Lung (tissue), 12 donors: Measurements from ENCODE around the gene NUBPL. TPM values are rescaled to one million over a fixed set of nuclear protein-coding genes. Genes with fewer than 3 reads are reported as not detected.

ENCODE experiments used
- ATAC-seq: fragments of 200-7000 bp; cut with Tn5 transposase; one replicate; pipeline ENCODE4 v1.9.1; 2020; ENCODE audit warnings: moderate number of reproducible peaks; ENCODE audit not compliant: insufficient read depth, low FRiP score
- DNase-seq, 3 donors: peaks; one replicate each; pipeline ENCODE4 v3.0.0-alpha.2; 2013 to 2017
- H3K27ac ChIP-seq, 2 donors: one replicate each; pipeline ENCODE4 v1.5.1; 2013; ENCODE audit warnings: mild to moderate bottlenecking in 2 of 2, moderate library complexity in 2 of 2, control low read depth in 1 of 2, inconsistent platforms in 1 of 2, low read depth in 1 of 2, low read length in 1 of 2
- H3K27me3 ChIP-seq, 3 donors: one replicate each; pipeline ENCODE4 v1.5.1; 2013; ENCODE audit warnings: low read length in 2 of 3; ENCODE audit not compliant: control insufficient read depth in 3 of 3, insufficient read depth in 3 of 3
- H3K36me3 ChIP-seq, 4 donors: one replicate each; pipeline ENCODE4 v1.5.1; 2013; ENCODE audit warnings: low read length in 4 of 4, mild to moderate bottlenecking in 1 of 4, moderate library complexity in 1 of 4; ENCODE audit not compliant: control insufficient read depth in 4 of 4, insufficient read depth in 4 of 4
- H3K4me1 ChIP-seq, 5 donors: one replicate each; pipeline ENCODE4 v1.5.1; 2013; ENCODE audit warnings: low read length in 5 of 5, mild to moderate bottlenecking in 2 of 5, moderate library complexity in 1 of 5; ENCODE audit not compliant: control insufficient read depth in 5 of 5, insufficient read depth in 5 of 5
- H3K4me3 ChIP-seq: one replicate; pipeline ENCODE4 v1.5.1; 2013; ENCODE audit warnings: mild to moderate bottlenecking, control low read depth, moderate library complexity
- H3K9ac ChIP-seq, 2 donors: one replicate each; pipeline ENCODE4 v1.5.1; 2013; ENCODE audit warnings: low read length in 2 of 2, control low read depth in 1 of 2; ENCODE audit not compliant: insufficient read depth in 1 of 2
- H3K9me3 ChIP-seq, 4 donors: one replicate each; pipeline ENCODE4 v1.5.1; 2013; ENCODE audit warnings: low read length in 3 of 4, mild to moderate bottlenecking in 1 of 4, moderate library complexity in 1 of 4; ENCODE audit not compliant: control insufficient read depth in 4 of 4, insufficient read depth in 3 of 4
- WGBS, 2 donors: extraction: QIAGEN DNeasy Blood & Tissue Kit; methylation state at CpG; one replicate each; pipeline ENCODE4 v1.1.7; 2013; 5-methylcytosine and 5-hydroxymethylcytosine counted together
- polyA plus RNA-seq, 2 donors: library from polyadenylated mRNA; stranded (reverse); fragments of 200-250 nt; gene quantifications; one replicate each; pipeline ENCODE4 v1.2.1, GENCODE V29; 2013
- total RNA-seq, 2 donors: library from RNA; depleted of rRNA in 1 of 2; stranded (reverse); fragments of >200 nt in 1 of 2; gene quantifications; one replicate each; pipeline ENCODE4 v1.2.1, GENCODE V29; 2014 to 2021
- TF ChIP-seq, protein P1 (sequence below): IDR thresholded peaks from 2 replicates; pipeline ENCODE4 v1.5.1; 2012; ENCODE audit warnings: mild to moderate bottlenecking; ENCODE audit errors: control extremely low read depth, extremely low read depth
- donor health status: control.
- donor health status: control.
- donor health status: Bipolar disorder and iron deficiency.
- donor health status: healthy.
- donor health status: DM: yes; HTN: yes; CAD: no.

Gene NUBPL
- total and polyA plus RNA-seq, 4 donors, result 3.0 to 20.9 (median 9.5) TPM

DNA sequence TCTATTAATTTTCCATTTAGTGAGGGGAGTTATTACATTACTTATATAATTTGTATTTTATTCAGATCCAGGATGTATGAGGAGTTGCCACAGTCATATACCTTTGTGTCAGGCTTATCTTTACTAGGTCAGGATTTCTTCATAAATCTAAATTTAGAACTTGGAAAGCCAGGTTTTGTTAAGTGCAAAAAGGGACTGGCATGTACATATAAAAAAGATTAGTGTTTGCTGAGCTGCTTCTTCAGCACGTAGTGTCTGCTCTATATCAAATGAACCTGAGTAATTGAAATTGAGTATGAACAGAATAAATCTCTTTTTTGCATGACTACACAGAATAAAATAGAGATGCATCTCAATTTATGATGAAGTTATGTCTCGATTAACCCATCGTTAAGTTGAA is 157.4 kb downstream of the NUBPL start:
- peaks cover 0 to 11% (median 0%) of the 10 kb centered on the region in 5 donors for H3K4me1 ChIP-seq
- H3K4me3 ChIP-seq, result no peak overlapping the region
- no peaks in the 10 kb centered on the region for H3K36me3 ChIP-seq
- DNase-seq, result no peak
- TF ChIP-seq, protein P1, sequence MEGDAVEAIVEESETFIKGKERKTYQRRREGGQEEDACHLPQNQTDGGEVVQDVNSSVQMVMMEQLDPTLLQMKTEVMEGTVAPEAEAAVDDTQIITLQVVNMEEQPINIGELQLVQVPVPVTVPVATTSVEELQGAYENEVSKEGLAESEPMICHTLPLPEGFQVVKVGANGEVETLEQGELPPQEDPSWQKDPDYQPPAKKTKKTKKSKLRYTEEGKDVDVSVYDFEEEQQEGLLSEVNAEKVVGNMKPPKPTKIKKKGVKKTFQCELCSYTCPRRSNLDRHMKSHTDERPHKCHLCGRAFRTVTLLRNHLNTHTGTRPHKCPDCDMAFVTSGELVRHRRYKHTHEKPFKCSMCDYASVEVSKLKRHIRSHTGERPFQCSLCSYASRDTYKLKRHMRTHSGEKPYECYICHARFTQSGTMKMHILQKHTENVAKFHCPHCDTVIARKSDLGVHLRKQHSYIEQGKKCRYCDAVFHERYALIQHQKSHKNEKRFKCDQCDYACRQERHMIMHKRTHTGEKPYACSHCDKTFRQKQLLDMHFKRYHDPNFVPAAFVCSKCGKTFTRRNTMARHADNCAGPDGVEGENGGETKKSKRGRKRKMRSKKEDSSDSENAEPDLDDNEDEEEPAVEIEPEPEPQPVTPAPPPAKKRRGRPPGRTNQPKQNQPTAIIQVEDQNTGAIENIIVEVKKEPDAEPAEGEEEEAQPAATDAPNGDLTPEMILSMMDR, result no peak
- H3K27ac ChIP-seq, result no peak overlapping the region
- H3K9ac ChIP-seq, result no peak overlapping the region
- H3K27me3 ChIP-seq, result no peaks in the 10 kb centered on the region
- 98% methylated on average over 3 of the region's 3 CpGs for WGBS, 2 donors
- no peaks in the 10 kb centered on the region for H3K9me3 ChIP-seq
- no peak for ATAC-seq

DNA sequence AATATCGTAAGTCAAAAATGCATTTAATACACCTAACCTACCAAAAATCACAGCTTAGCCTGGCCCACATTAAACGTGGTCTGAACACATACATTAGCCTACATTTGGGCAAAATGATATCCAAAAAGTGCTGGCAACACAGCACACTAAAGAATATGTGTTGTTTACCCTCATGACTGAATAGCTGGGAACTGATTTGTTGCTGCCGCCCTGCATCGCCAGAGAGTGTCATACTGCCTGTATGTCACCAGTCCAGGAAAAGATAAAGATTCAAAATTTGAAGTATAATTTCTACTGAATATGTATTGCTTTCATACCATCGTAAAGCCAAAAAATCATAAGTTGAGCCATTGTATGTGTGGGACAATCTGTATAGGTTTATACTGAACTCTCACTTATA is 157.8 kb downstream of the NUBPL start:
- TF ChIP-seq, protein P1, result no peak
- ATAC-seq, result no peak
- H3K27me3 ChIP-seq, result no peaks in the 10 kb centered on the region
- no peaks in the 10 kb centered on the region for H3K36me3 ChIP-seq
- no peak for DNase-seq
- no peak overlapping the region for H3K27ac ChIP-seq
- peaks cover 0 to 11% (median 0%) of the 10 kb centered on the region in 5 donors for H3K4me1 ChIP-seq
- H3K4me3 ChIP-seq, result no peak overlapping the region
- 94 to 95% methylated on average over 5 of the region's 5 CpGs for WGBS, 2 donors
- no peaks in the 10 kb centered on the region for H3K9me3 ChIP-seq
- H3K9ac ChIP-seq, result no peak overlapping the region

DNA sequence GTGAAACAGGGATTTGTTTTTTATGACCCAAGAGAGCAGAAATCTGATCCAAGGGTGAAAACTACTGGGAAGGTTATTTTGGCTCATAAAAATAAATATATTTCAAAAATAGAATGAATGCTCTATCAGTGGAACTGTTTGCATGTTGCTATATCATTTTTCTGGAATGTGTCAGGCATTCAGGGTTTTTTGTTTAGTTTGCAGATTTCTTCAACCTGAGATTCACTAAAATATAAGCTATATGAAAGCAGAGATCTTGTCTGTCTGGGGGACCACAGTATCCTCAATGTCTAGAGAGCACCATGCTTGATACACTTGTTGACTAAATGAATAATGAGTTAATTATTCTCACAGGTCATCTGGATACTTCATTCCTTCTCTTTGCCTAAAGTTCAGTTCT is 165.1 kb downstream of the NUBPL start:
- Histone ChIP-seq H3K4me3 (no peak overlapping the region), H3K27ac (no peak overlapping the region), H3K9me3 (peaks cover 0 to 8% (median 2%) of the 10 kb centered on the region in 4 donors), H3K36me3 (peaks cover 0 to 5% (median 2%) of the 10 kb centered on the region in 4 donors), H3K9ac (no peak overlapping the region), H3K27me3 (no peaks in the 10 kb centered on the region), H3K4me1 (no peaks in the 10 kb centered on the region)
- DNase-seq (no peak), ATAC-seq (no peak)
- TF ChIP-seq, protein P1, result no peak

DNA sequence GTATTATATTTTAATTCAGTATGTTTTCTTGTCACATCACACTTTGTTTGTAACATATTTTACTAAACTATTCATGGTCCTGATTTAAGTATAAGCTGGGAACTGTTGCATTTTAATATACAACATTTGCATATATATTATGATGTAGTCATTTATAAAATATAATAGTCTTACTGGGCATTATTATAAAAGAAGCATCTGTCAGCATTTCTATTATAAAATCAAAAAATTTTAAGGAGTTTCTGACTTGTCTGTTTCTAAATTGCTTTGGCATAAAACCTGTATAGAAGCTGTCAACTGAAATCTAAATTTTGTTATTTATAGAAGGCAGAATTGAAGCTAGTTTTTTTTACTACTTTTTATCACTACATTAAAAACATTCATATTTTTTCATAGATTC is 166.6 kb downstream of the NUBPL start:
- H3K27me3 ChIP-seq, result no peaks in the 10 kb centered on the region
- H3K27ac ChIP-seq, result no peak overlapping the region
- no peak overlapping the region for H3K4me3 ChIP-seq
- H3K4me1 ChIP-seq, result no peaks in the 10 kb centered on the region
- TF ChIP-seq, protein P1, result no peak
- H3K9ac ChIP-seq, result no peak overlapping the region
- DNase-seq (no peak), ATAC-seq (no peak)
- peaks cover 0 to 7% (median 3%) of the 10 kb centered on the region in 4 donors for H3K36me3 ChIP-seq
- peaks cover 0 to 12% (median 2%) of the 10 kb centered on the region in 4 donors for H3K9me3 ChIP-seq
